ENCODE results near the gene PRKAG2. TPM values are rescaled to one million over a fixed set of nuclear protein-coding genes. Genes with fewer than 3 reads are reported as not detected.

Gene PRKAG2
- total and polyA plus RNA-seq, 8 donors = 19.9 to 302 (median 60.9) TPM

DNA sequence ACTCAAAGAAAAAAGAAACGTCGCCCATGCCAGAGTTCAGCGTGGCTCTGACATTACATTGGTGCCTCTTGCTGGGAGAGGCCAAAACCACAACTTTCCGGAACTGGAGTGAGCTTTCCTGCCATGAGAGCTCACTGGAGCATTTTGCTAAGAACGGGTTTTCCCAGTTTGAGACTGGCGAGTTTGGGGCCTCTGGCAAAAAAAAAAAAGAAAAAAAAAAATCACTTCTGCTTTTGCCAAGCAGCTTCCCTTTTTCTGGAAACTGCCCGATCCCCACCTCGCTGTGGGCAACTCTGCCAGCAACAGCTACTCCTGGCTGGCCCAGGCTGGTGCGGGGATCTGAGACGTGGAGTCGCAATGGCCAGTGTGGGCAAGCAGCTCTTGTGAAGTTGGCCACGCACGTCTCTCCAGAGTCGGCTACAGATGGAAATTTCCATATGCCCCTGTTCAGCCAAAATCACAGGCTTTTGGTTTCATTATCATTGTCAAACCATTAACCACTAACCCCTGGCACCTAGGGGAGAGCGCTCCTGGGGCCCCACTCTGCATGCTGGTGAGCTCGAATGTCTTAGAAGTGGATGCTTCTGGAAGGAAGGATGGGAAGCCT lies 25.7 kb downstream of the PRKAG2 start:
- intact Hi-C loops (cut with DNase I; ENCODE audit: low total_unique reads) = no loop called here
- TF ChIP-seq, protein P1, sequence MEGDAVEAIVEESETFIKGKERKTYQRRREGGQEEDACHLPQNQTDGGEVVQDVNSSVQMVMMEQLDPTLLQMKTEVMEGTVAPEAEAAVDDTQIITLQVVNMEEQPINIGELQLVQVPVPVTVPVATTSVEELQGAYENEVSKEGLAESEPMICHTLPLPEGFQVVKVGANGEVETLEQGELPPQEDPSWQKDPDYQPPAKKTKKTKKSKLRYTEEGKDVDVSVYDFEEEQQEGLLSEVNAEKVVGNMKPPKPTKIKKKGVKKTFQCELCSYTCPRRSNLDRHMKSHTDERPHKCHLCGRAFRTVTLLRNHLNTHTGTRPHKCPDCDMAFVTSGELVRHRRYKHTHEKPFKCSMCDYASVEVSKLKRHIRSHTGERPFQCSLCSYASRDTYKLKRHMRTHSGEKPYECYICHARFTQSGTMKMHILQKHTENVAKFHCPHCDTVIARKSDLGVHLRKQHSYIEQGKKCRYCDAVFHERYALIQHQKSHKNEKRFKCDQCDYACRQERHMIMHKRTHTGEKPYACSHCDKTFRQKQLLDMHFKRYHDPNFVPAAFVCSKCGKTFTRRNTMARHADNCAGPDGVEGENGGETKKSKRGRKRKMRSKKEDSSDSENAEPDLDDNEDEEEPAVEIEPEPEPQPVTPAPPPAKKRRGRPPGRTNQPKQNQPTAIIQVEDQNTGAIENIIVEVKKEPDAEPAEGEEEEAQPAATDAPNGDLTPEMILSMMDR (IDR thresholded peaks at IDR 0.05) = no peak
- TF ChIP-seq POLR2A (IDR thresholded peaks at IDR 0.05) = no peak
- TF ChIP-seq POLR2AphosphoS5 (IDR thresholded peaks at IDR 0.05) = peak in 2 of 3 donors; percentile 47 to 51
- TF ChIP-seq EP300 (IDR thresholded peaks at IDR 0.05) = no peak

DNA sequence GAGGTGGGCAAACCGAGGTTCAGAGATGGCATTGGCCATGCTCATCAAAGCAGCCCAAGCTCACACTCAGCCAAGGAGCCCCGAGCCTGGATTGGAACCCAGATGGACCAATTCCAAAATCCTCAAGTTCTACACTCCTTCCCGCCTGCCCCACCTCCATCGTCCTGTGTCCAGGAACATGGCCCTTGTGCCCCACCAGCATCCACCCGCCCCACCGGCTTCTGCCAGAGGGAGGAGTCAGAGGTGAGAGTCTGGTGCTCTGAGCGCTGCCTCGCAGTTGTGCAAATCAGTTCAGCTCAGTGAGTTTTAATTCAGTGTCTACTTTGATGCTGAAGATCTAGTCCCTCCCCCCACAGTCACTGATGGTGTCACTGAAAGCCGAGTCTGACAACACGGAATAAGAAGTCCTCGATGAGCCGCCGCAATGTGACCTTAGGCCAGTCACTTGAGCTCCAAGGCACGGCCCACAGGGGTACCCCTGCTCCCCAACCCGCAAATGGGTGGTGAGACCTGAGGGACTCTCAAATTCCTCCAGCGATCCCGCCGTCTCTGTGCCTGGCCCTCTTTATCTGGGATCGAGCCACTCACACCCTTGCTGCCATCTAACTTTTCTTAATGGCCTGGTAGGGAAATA lies 26.3 kb downstream of the PRKAG2 start:
- Histone ChIP-seq H3K27ac (peak overlapping the region; percentile 80 to 86 (median 84)), H3K4me1 (peaks cover 21 to 41% (median 32%) of the 10 kb centered on the region in 4 donors), H3K36me3 (peaks cover 0 to 6% (median 4%) of the 10 kb centered on the region in 4 donors), H3K27me3 (no peaks in the 10 kb centered on the region), H3K4me3 (peak overlapping the region in 2 of 4 donors; percentile 15 to 22), H3K9me3 (no peaks in the 10 kb centered on the region)
- 33 to 63% (median 49%) methylated on average over 18 to 19 of the region's 19 CpGs for WGBS, 5 donors
- intact Hi-C loops (cut with DNase I; ENCODE audit: low total_unique reads) = no loop called here
- DNase-seq = peak in 1 of 2 donors; percentile 46
- no peak for TF ChIP-seq POLR2A (IDR thresholded peaks at IDR 0.05)
- TF ChIP-seq, protein P1 (IDR thresholded peaks at IDR 0.05) = no peak
- no peak for TF ChIP-seq EP300 (IDR thresholded peaks at IDR 0.05)
- no peak for TF ChIP-seq POLR2AphosphoS5 (IDR thresholded peaks at IDR 0.05)

More for the DNA sequence above, 25.7 kb downstream of the PRKAG2 start:
- 25 to 42% (median 31%) methylated on average over 16 of the region's 16 CpGs for WGBS, 5 donors
- no peaks in the 10 kb centered on the region for H3K27me3 ChIP-seq
- H3K4me3 ChIP-seq = peak overlapping the region; percentile 15 to 22 (median 20)
- peaks cover 21 to 41% (median 32%) of the 10 kb centered on the region in 4 donors for H3K4me1 ChIP-seq
- peak; percentile 80 to 88 for DNase-seq
- peaks cover 0 to 8% (median 5%) of the 10 kb centered on the region in 4 donors for H3K36me3 ChIP-seq
- no peaks in the 10 kb centered on the region for H3K9me3 ChIP-seq
- peak overlapping the region; percentile 80 to 86 (median 84) for H3K27ac ChIP-seq

DNA sequence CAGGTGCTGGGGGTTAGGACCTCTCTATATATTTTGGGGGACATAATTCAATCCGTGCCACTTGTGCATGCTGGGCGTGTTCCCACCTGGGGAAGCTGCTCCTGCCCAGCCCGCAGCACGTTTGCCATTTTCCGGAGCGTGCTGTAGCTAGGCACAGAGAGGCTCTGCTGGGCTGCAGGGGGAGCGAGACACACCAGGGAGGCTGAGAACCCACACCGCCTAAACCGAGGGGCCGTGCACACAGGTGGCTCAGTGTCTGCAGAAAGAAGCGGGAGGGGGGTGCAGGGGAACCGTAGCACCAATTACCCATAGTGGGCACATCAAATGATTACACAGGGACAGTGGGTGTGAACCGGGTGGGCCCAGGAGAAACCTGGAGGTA lies 27.0 kb downstream of the PRKAG2 start:
- Histone ChIP-seq H3K27me3 (no peaks in the 10 kb centered on the region), H3K36me3 (peaks cover 4 to 6% (median 5%) of the 10 kb centered on the region in 4 donors), H3K4me1 (peaks cover 21 to 45% (median 32%) of the 10 kb centered on the region in 4 donors), H3K27ac (peak overlapping the region in 1 of 5 donors; percentile 84), H3K9me3 (no peaks in the 10 kb centered on the region), H3K4me3 (no peak overlapping the region)
- TF ChIP-seq EP300 (IDR thresholded peaks at IDR 0.05) = no peak
- intact Hi-C loops (cut with DNase I; ENCODE audit: low total_unique reads) = no loop called here
- WGBS, 5 donors = 94 to 97% (median 96%) methylated on average over 13 of the region's 13 CpGs
- DNase-seq = no peak

DNA sequence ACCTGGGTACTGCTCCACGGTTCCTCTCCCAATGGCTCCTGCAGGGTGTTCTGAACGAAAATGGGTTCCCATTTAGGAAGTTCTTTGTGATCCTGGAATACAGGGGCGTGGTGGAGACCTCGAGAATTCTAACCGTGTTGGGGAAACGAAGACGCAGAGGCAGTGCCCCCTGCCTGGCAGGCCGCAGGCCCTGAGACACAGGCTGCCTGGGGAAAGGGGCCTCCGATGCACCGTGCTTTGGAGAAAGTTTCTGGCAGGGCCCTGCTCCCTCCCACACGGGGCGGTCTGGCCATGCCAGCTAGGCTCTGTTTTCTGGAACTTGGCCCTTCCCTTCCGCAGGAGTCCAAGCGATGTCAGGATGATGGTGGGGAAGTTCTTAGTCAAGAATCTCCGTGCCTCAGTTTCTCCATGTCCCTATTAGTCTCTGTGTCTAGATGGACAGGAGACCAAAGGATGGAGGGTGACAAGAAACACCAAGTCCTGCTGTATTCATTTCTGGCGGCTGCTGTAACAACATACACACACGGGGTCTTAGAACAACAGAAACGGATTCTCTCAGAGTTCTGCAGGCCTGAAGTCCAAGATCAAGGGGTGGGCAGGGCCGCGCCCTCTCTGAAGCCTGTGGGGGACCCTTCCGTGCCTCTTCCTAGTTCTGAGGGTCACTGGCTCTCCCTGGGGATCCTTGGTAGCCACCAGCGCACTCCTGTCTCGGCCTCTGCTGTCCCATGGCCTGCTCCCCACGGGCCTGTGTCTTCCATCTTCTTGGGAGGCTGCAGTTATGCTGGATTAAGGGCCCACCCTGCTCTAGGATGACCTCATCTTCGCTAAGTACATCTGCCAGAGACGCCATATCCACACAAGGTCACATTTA lies 27.7 kb downstream of the PRKAG2 start:
- Histone ChIP-seq H3K36me3 (peaks cover 4 to 6% (median 5%) of the 10 kb centered on the region in 4 donors), H3K4me3 (no peak overlapping the region), H3K4me1 (peaks cover 21 to 46% (median 33%) of the 10 kb centered on the region in 4 donors), H3K9me3 (no peaks in the 10 kb centered on the region), H3K27me3 (no peaks in the 10 kb centered on the region), H3K27ac (no peak overlapping the region)
- 92 to 96% (median 95%) methylated on average over 24 to 26 of the region's 26 CpGs for WGBS, 5 donors
- no peak for DNase-seq
- TF ChIP-seq, protein P1 (IDR thresholded peaks at IDR 0.05) = no peak
- TF ChIP-seq POLR2AphosphoS5 (IDR thresholded peaks at IDR 0.05) = no peak
- TF ChIP-seq POLR2A (IDR thresholded peaks at IDR 0.05) = no peak
- TF ChIP-seq EP300 (IDR thresholded peaks at IDR 0.05) = no peak
- intact Hi-C loops (cut with DNase I; ENCODE audit: low total_unique reads) = no loop called here
